CD4-positive, alpha-beta T cell (primary cell): ENCODE data around the gene ASRGL1. TPM values are rescaled to one million over a fixed set of nuclear protein-coding genes. Genes with fewer than 3 reads are reported as not detected.
"Not testable (repeated sequence)": the region's sequence is repeated elsewhere in the genome, so short reads cannot be mapped to it uniquely, and the experiment has no call there.

Experiments used
- ATAC-seq: fragments of 200-7000 bp; cut with Tn5 transposase; one replicate; pipeline ENCODE4 v1.10.0; 2022; ENCODE audit warnings: mild to moderate bottlenecking; ENCODE audit not compliant: poor library complexity
- CTCF ChIA-PET: fragments of 350-600 bp; sonication (Branson Sonifier 250); formaldehyde crosslinking; loops from one replicate; lab custom pipeline; 2021; ENCODE audit warnings: antibody characterized with exemption, inconsistent platforms; lab: Charles Lee
- POLR2A ChIA-PET: fragments of 350-600 bp; sonication (Branson Sonifier 250); formaldehyde crosslinking; loops from one replicate; lab custom pipeline; 2021; ENCODE audit warnings: antibody characterized with exemption, inconsistent platforms; lab: Charles Lee
- DNase-seq, 14 experiments: peaks; one replicate each; pipeline ENCODE4 v3.0.0-alpha.2; 2013 to 2020; ENCODE audit warnings: mixed read lengths in 2 of 14
- H3K27ac ChIP-seq, 2 donors: one replicate each; pipeline versions ENCODE4 v1.5.1 to v1.7.0; 2013; ENCODE audit warnings: low read length in 2 of 2, low read depth in 1 of 2, mild to moderate bottlenecking in 1 of 2
- H3K27me3 ChIP-seq, 2 experiments: 1 replicate in 1 of 2; 2 replicates in 1 of 2; pipeline versions ENCODE4 v1.6.1 to v1.7.0; 2013; ENCODE audit warnings: low read length in 2 of 2, control low read depth in 1 of 2, mild to moderate bottlenecking in 1 of 2, moderate library complexity in 1 of 2; ENCODE audit not compliant: insufficient read depth in 2 of 2, control insufficient read depth in 1 of 2
- H3K36me3 ChIP-seq: one replicate; pipeline ENCODE4 v1.6.1; 2013; ENCODE audit warnings: low read length, control low read depth; ENCODE audit not compliant: insufficient read depth
- H3K4me1 ChIP-seq: one replicate; pipeline ENCODE4 v1.6.1; 2013; ENCODE audit warnings: low read length, control low read depth; ENCODE audit not compliant: insufficient read depth
- H3K4me3 ChIP-seq: one replicate; pipeline ENCODE4 v1.5.1; 2013; ENCODE audit warnings: mild to moderate bottlenecking, low read length, moderate library complexity
- H3K9me3 ChIP-seq, 2 experiments: 1 replicate in 1 of 2; 2 replicates in 1 of 2; pipeline versions ENCODE4 v1.6.1 to v1.7.0; 2013; ENCODE audit warnings: low read length in 2 of 2, mild to moderate bottlenecking in 2 of 2, control low read depth in 1 of 2, moderate library complexity in 1 of 2; ENCODE audit not compliant: control insufficient read depth in 1 of 2, insufficient read depth in 1 of 2
- H3K27ac Mint-ChIP-seq: one replicate; pipeline ENCODE4 v1.8.0; 2020; ENCODE audit warnings: mixed read lengths
- H3K27me3 Mint-ChIP-seq: one replicate; pipeline ENCODE4 v1.8.0; 2021; ENCODE audit warnings: mixed read lengths
- H3K36me3 Mint-ChIP-seq: one replicate; pipeline ENCODE4 v1.8.0; 2021; ENCODE audit warnings: low read depth, mixed read lengths
- H3K4me1 Mint-ChIP-seq: one replicate; pipeline ENCODE4 v1.8.0; 2021; ENCODE audit warnings: low read depth, mixed read lengths
- H3K4me3 Mint-ChIP-seq: one replicate; pipeline ENCODE4 v1.8.0; 2020; ENCODE audit warnings: mild to moderate bottlenecking, mixed read lengths
- H3K9me3 Mint-ChIP-seq: one replicate; pipeline ENCODE4 v1.8.0; 2020; ENCODE audit warnings: mixed read lengths
- intact Hi-C, 2 experiments: fragments of 100-400 bp; cut with DNase I in 1 of 2; cut with micrococcal nuclease in 1 of 2; formaldehyde crosslinking; loops; one replicate each; pipeline versions ENCODE4 v1.15.1 to v1.9.0; 2023 to 2025; cut with DNase I, micrococcal nuclease
- total RNA-seq, 174 experiments: library from RNA in 2 of 174; stranded (reverse) in 2 of 174; gene quantifications; one replicate each; pipeline ENCODE4 v1.2.3 and lab custom pipeline; 2021 to 2026
- TF ChIP-seq, protein P1 (sequence below): fragments of 200-600 bp; IDR thresholded peaks from one replicate; pipeline ENCODE4 v1.8.0; 2022; ENCODE audit warnings: antibody characterized with exemption, mild to moderate bottlenecking

The ASRGL1 gene
- total RNA-seq, 2 experiments from 2014 or later = 0.74 to 0.81 TPM

DNA sequence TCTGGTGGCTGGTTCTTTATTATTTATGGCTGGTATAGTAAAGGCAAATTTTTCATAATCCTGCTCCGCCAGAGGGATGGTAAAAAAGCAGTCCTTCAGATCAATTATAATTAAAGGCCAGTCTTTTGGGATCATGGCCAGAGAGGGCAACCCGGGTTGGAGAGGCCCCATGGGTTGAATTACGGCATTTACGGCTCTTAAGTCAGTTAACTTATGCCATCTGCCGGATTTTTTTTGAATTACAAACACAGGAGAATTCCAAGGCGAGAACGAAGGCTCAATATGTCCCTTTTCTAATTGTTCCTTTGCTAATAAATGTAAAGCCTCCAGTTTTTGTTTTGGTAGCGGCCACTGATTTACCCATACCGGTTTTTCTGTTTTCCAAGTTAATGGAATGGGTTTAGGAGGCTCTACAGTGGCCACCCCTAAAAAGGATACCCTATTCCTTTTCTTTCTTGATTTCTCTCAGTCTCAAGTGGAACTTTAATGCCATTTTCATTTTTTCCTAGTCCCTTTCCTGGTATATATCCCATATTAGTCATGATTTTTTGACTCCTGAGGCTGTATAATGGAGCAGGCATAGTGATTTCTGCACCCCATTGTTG, 41.3 kb downstream of the ASRGL1 start:
- peaks cover 10% of the 10 kb centered on the region for H3K4me1 Mint-ChIP-seq
- H3K9me3 Mint-ChIP-seq, POLR2A ChIA-PET, H3K27ac Mint-ChIP-seq, H3K4me1 ChIP-seq, ATAC-seq, H3K4me3 Mint-ChIP-seq, H3K27me3 Mint-ChIP-seq, H3K36me3 ChIP-seq, H3K27me3 ChIP-seq, H3K27ac ChIP-seq, H3K4me3 ChIP-seq, H3K9me3 ChIP-seq, H3K36me3 Mint-ChIP-seq: not testable (repeated sequence)
- TF ChIP-seq, protein P1, sequence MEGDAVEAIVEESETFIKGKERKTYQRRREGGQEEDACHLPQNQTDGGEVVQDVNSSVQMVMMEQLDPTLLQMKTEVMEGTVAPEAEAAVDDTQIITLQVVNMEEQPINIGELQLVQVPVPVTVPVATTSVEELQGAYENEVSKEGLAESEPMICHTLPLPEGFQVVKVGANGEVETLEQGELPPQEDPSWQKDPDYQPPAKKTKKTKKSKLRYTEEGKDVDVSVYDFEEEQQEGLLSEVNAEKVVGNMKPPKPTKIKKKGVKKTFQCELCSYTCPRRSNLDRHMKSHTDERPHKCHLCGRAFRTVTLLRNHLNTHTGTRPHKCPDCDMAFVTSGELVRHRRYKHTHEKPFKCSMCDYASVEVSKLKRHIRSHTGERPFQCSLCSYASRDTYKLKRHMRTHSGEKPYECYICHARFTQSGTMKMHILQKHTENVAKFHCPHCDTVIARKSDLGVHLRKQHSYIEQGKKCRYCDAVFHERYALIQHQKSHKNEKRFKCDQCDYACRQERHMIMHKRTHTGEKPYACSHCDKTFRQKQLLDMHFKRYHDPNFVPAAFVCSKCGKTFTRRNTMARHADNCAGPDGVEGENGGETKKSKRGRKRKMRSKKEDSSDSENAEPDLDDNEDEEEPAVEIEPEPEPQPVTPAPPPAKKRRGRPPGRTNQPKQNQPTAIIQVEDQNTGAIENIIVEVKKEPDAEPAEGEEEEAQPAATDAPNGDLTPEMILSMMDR = peak; percentile 72
- CTCF ChIA-PET = interaction anchor here (1.8 kb wide), 1 partner anchor 39 kb away, joined by 4 read pairs; no protein-coding TSS in a partner anchor
- intact Hi-C loops = loop anchor here (1.0 to 5.0 kb wide), 5 partner anchors 38 to 581 kb away; no protein-coding TSS in a partner anchor
- DNase-seq = peak in 3 of 14 experiments; percentile 64 to 70 (median 69)

DNA sequence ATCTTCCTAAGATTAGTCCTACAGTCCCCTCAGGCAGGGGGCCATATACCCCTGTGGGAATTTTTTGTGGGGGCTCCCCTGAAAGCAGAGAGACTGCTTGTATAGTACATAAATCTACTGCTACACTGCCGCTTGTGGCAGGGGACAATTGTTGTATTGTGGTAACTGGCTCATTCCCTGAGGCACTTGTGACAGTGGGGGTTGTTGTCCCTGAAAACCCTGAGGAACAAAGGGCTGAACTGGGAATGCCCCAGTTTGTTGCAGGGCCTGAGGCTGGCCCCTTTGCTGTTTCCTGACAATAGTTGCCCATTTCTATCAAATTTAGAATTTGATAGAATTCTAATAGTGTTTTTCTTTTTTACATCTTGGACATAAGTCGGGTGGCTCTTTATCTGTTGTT, 42.3 kb downstream of the ASRGL1 start:
- H3K27ac ChIP-seq, ATAC-seq, H3K36me3 Mint-ChIP-seq, H3K9me3 ChIP-seq, H3K9me3 Mint-ChIP-seq, H3K27me3 ChIP-seq, H3K4me1 ChIP-seq, H3K4me3 Mint-ChIP-seq, DNase-seq, H3K27ac Mint-ChIP-seq, POLR2A ChIA-PET, H3K27me3 Mint-ChIP-seq, H3K36me3 ChIP-seq, H3K4me3 ChIP-seq: not testable (repeated sequence)
- peaks cover 10% of the 10 kb centered on the region for H3K4me1 Mint-ChIP-seq
- intact Hi-C loops = loop anchor here (2.0 to 5.0 kb wide), 3 partner anchors 207 to 582 kb away; no protein-coding TSS in a partner anchor
- CTCF ChIA-PET = interaction anchor here (1.1 to 2.1 kb wide), 2 partner anchors 39 to 45 kb away, joined by 3 to 4 read pairs; no protein-coding TSS in a partner anchor

DNA sequence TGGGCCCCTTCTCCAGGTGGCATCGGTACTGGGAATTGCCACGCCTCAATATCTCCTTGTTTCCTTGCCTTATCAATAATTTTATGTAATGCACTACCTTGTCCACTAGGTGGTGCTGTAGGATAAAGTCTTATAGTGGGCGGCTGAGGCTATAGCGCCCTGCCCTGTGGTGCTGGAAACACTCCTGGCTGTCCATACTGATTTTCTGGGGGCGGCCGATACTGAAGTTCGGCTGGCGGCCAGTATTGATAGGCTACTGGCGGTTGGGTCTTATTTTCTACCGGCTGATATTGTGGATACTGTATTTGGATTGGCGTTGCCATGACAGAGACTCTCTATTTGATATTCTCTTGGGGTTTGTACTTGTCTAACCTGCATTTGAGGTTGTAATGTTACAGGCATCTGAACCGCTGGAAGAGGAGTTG, 43.6 kb downstream of the ASRGL1 start:
- ChIA-PET POLR2A (interaction anchor here (1.0 kb wide), 1 partner anchor 12 kb away, joined by 3 read pairs; no protein-coding TSS in a partner anchor), CTCF (interaction anchor here (2.1 kb wide), 1 partner anchor 44 kb away, joined by 4 read pairs; no protein-coding TSS in a partner anchor)
- not testable (repeated sequence) for H3K9me3 Mint-ChIP-seq, H3K27me3 ChIP-seq, H3K27ac Mint-ChIP-seq, H3K9me3 ChIP-seq, H3K36me3 Mint-ChIP-seq, H3K27me3 Mint-ChIP-seq, H3K4me3 Mint-ChIP-seq, H3K27ac ChIP-seq, H3K4me1 ChIP-seq, H3K36me3 ChIP-seq, H3K4me3 ChIP-seq
- DNase-seq (peak in 9 of 14 experiments; percentile 14 to 84 (median 27)), ATAC-seq (peak; percentile 88)
- TF ChIP-seq, protein P1 = peak; percentile 92
- peaks cover 10% of the 10 kb centered on the region for H3K4me1 Mint-ChIP-seq
- intact Hi-C loops = loop anchor here (1.0 to 5.0 kb wide), 3 partner anchors 11 to 481 kb away; no protein-coding TSS in a partner anchor
